H9 (cell line): ENCODE measurements around the gene CWC25. TPM values are rescaled to one million over a fixed set of nuclear protein-coding genes. Genes with fewer than 3 reads are reported as not detected.

Source experiments
- DNase-seq: peaks from one replicate; pipeline ENCODE4 v3.0.0-alpha.2; 2017
- H2AFZ ChIP-seq: one replicate; pipeline ENCODE4 v1.6.1; 2013; ENCODE audit warnings: mild to moderate bottlenecking, low read length, control low read depth, moderate library complexity
- H2AK5ac ChIP-seq: 2 replicates; pipeline ENCODE4 v1.6.1; 2013; ENCODE audit warnings: low read length, control low read depth, mixed read lengths; ENCODE audit not compliant: insufficient read length
- H2BK120ac ChIP-seq: one replicate; pipeline ENCODE4 v1.6.1; 2013; ENCODE audit warnings: low read depth, mild to moderate bottlenecking, low read length, control low read depth, inconsistent platforms; ENCODE audit not compliant: poor library complexity, severe bottlenecking
- H2BK12ac ChIP-seq: 2 replicates; pipeline ENCODE4 v1.6.1; 2013; ENCODE audit warnings: low read length, control low read depth, mixed read lengths, low read depth; ENCODE audit not compliant: insufficient read length
- H2BK15ac ChIP-seq: 2 replicates; pipeline ENCODE4 v1.6.1; 2013; ENCODE audit warnings: low read depth, low read length, control low read depth
- H2BK20ac ChIP-seq: one replicate; pipeline ENCODE4 v1.6.1; 2013; ENCODE audit warnings: low read depth, mild to moderate bottlenecking, low read length, control low read depth, inconsistent platforms; ENCODE audit not compliant: poor library complexity, severe bottlenecking
- H2BK5ac ChIP-seq: 2 replicates; pipeline ENCODE4 v1.6.1; 2013; ENCODE audit warnings: low read length, control low read depth, mixed read lengths; ENCODE audit not compliant: insufficient read length
- H3K14ac ChIP-seq: 2 replicates; pipeline ENCODE4 v1.6.1; 2013; ENCODE audit warnings: low read length, control low read depth; ENCODE audit not compliant: insufficient read depth
- H3K18ac ChIP-seq: 2 replicates; pipeline ENCODE4 v1.6.1; 2013; ENCODE audit warnings: low read depth, mild to moderate bottlenecking, mixed read lengths, low read length, control low read depth; ENCODE audit not compliant: insufficient read length
- H3K23ac ChIP-seq: 2 replicates; pipeline ENCODE4 v1.6.1; 2013; ENCODE audit warnings: low read length, control low read depth, mixed read lengths, low read depth; ENCODE audit not compliant: insufficient read length
- H3K23me2 ChIP-seq: 2 replicates; pipeline ENCODE4 v1.6.1; 2013; ENCODE audit warnings: low read depth, mild to moderate bottlenecking, mixed read lengths, low read length, control low read depth; ENCODE audit not compliant: insufficient read length, poor library complexity, severe bottlenecking
- H3K27ac ChIP-seq: 2 replicates; pipeline ENCODE4 v1.5.1; 2013; ENCODE audit warnings: low read length, control low read depth, mixed read lengths, low read depth; ENCODE audit not compliant: insufficient read length
- H3K27me3 ChIP-seq: 2 replicates; pipeline ENCODE4 v1.6.1; 2013; ENCODE audit warnings: low read length, control low read depth, inconsistent platforms; ENCODE audit not compliant: insufficient read depth
- H3K4ac ChIP-seq: 2 replicates; pipeline ENCODE4 v1.6.1; 2013; ENCODE audit warnings: low read depth, mild to moderate bottlenecking, control low read depth, inconsistent platforms, low read length, moderate library complexity
- H3K4me1 ChIP-seq: 2 replicates; pipeline ENCODE4 v1.6.1; 2013; ENCODE audit warnings: low read length, control low read depth, inconsistent platforms; ENCODE audit not compliant: insufficient read depth
- H3K4me2 ChIP-seq: 2 replicates; pipeline ENCODE4 v1.6.1; 2013; ENCODE audit warnings: low read length, control low read depth, mixed read lengths; ENCODE audit not compliant: insufficient read length, insufficient read depth
- H3K56ac ChIP-seq: 2 replicates; pipeline ENCODE4 v1.6.1; 2013; ENCODE audit warnings: low read depth, mild to moderate bottlenecking, mixed read lengths, low read length, control low read depth; ENCODE audit not compliant: insufficient read length
- H3K79me1 ChIP-seq: 2 replicates; pipeline ENCODE4 v1.6.1; 2013; ENCODE audit warnings: low read depth, mild to moderate bottlenecking, moderate library complexity, low read length, control low read depth, inconsistent platforms; ENCODE audit not compliant: insufficient read depth, poor library complexity, severe bottlenecking
- H3K79me2 ChIP-seq: 2 replicates; pipeline ENCODE4 v1.6.1; 2013; ENCODE audit warnings: low read length, control low read depth, inconsistent platforms; ENCODE audit not compliant: insufficient read depth
- H3K9ac ChIP-seq: 2 replicates; pipeline ENCODE4 v1.6.1; 2013; ENCODE audit warnings: low read length, control low read depth, mixed read lengths; ENCODE audit not compliant: insufficient read length; ENCODE audit errors: extremely low read depth
- H3K9me3 ChIP-seq: one replicate; pipeline ENCODE4 v1.6.1; 2013; ENCODE audit warnings: low read depth, low read length, inconsistent platforms; ENCODE audit not compliant: control insufficient read depth
- H3T11ph ChIP-seq: one replicate; pipeline ENCODE4 v1.6.1; 2013; ENCODE audit warnings: mild to moderate bottlenecking, low read length, control low read depth, inconsistent platforms
- H4K20me1 ChIP-seq: one replicate; pipeline ENCODE4 v1.6.1; 2013; ENCODE audit not compliant: control insufficient read depth, insufficient read length, insufficient read depth
- H4K5ac ChIP-seq: 2 replicates; pipeline ENCODE4 v1.6.1; 2013; ENCODE audit warnings: low read depth, mild to moderate bottlenecking, mixed read lengths, low read length, control low read depth; ENCODE audit not compliant: insufficient read length
- H4K8ac ChIP-seq: replicated peaks from 2 replicates; pipeline ENCODE4 v1.6.1; 2013; ENCODE audit warnings: low read length, control low read depth, mixed read lengths, low read depth; ENCODE audit not compliant: insufficient read length
- H4K91ac ChIP-seq: 2 replicates; pipeline ENCODE4 v1.6.1; 2013; ENCODE audit warnings: low read depth, mild to moderate bottlenecking, moderate library complexity, mixed read lengths, low read length, control low read depth; ENCODE audit not compliant: insufficient read length
- H3K27ac Mint-ChIP-seq, 3 experiments: 2 replicates in 2 of 3; 3 replicates in 1 of 3; pipeline ENCODE4 v1.8.0; 2020 to 2021; ENCODE audit warnings: mixed read lengths in 3 of 3, mild to moderate bottlenecking in 1 of 3, moderate library complexity in 1 of 3
- H3K27me3 Mint-ChIP-seq: 2 replicates; pipeline ENCODE4 v1.8.0; 2021; ENCODE audit warnings: low read depth, mild to moderate bottlenecking, moderate library complexity, mixed read lengths
- H3K36me3 Mint-ChIP-seq, 3 experiments: 2 replicates in 2 of 3; 3 replicates in 1 of 3; pipeline ENCODE4 v1.8.0; 2020 to 2021; ENCODE audit warnings: low read depth in 3 of 3, mixed read lengths in 3 of 3; ENCODE audit not compliant: insufficient read depth in 1 of 3
- H3K4me1 Mint-ChIP-seq, 2 experiments: 2 replicates each; pipeline ENCODE4 v1.8.0; 2020; ENCODE audit warnings: mixed read lengths in 2 of 2
- H3K4me3 Mint-ChIP-seq, 2 experiments: 2 replicates in 1 of 2; 3 replicates in 1 of 2; pipeline ENCODE4 v1.8.0; 2020 to 2021; ENCODE audit warnings: mild to moderate bottlenecking in 2 of 2, mixed read lengths in 2 of 2, moderate library complexity in 1 of 2
- H3K9me3 Mint-ChIP-seq, 2 experiments: 2 replicates in 1 of 2; 3 replicates in 1 of 2; pipeline ENCODE4 v1.8.0; 2020; ENCODE audit warnings: mild to moderate bottlenecking in 2 of 2, mixed read lengths in 2 of 2, moderate library complexity in 1 of 2
- WGBS: extraction: QIAGEN DNeasy Blood & Tissue Kit; methylation state at CpG from one replicate; pipeline ENCODE4 v1.1.7; 2013; ENCODE audit warnings: missing lambda C conversion rate, low lambda C conversion rate, mixed read lengths; ENCODE audit not compliant: insufficient read length; ENCODE audit errors: extremely low coverage; 5-methylcytosine and 5-hydroxymethylcytosine counted together
- total RNA-seq: library from RNA; stranded (reverse); gene quantifications from 2 replicates; pipeline ENCODE4 v1.2.1, GENCODE V29; 2021
- TF ChIP-seq, protein P1 (sequence below): fragments of 200-600 bp; sonication (generic); conservative IDR thresholded peaks from 3 replicates; pipeline ENCODE4 v1.8.0; 2021; ENCODE audit warnings: antibody characterized with exemption, mild to moderate bottlenecking

The CWC25 gene
- total RNA-seq, 1 experiment from 2014 or later: 15.9 TPM

DNA sequence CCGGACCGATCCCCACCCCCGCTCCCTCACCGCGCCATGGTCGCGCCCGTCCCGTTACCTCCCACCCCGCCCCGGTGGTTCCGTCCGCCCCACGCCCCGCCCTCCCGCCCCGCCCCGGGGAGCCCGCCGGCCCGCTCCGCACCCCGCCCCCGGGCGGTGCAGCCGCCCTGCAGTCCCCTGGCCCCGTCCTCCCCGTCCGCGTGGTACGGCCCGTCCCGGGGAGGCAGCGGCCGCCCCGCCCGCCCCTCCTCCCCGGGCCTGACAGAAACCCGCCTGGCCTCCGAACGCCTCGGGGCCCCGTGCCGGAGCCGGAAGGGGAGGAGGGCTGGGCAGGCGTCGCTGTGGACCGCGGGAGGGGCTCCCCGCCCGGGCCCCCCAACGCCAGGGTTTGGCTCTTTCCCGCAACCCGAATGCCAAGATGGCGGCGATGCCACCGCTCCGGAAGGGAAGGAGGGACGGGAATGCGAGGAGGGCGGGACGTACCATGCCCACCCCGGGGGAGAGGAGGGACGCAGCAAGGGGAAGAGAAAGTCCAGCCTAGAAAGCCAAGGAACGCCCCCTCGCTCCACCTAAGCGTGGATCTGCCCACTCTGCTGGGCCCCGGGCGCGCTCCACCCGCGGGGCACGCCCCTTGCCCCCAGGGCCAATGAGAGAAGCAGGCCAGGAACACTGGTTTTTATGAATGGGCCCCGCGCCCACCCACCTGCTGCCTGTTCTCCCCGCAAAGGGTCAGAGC is 25.5 kb downstream of the CWC25 start, which contains the start of gene PIP4K2B:
PIP4K2B (minus strand) TSS at position 56 of the 736 bp plus-strand sequence. CDS start 132 bp downstream, outside the sequence.
- H3K23me2 ChIP-seq: peaks cover 5% of the 10 kb centered on the region
- H3K14ac ChIP-seq: peak within 1 kb of the TSS; percentile 82

More for the DNA sequence above, 25.5 kb downstream of the CWC25 start, which contains the start of gene PIP4K2B:
- Histone ChIP-seq H2AFZ (no peak within 1 kb of the TSS), H2BK15ac (no peak within 1 kb of the TSS), H2BK12ac (no peak within 1 kb of the TSS), H3K4me2 (peak within 1 kb of the TSS; percentile 90), H2BK5ac (no peak within 1 kb of the TSS), H2BK120ac (no peak within 1 kb of the TSS), H4K91ac (no peak within 1 kb of the TSS), H3K9me3 (no peaks in the 10 kb centered on the region), H3T11ph (no peak within 1 kb of the TSS), H3K56ac (no peak within 1 kb of the TSS), H3K79me1 (no peaks in the 10 kb centered on the region), H4K8ac (no peak within 1 kb of the TSS), H2AK5ac (no peak within 1 kb of the TSS), H3K4ac (no peak within 1 kb of the TSS), H3K79me2 (peaks cover 26% of the 10 kb centered on the region; the same call in 1 of the 2 replicates), H3K18ac (peak within 1 kb of the TSS; percentile 65), H3K4me1 (no peaks in the 10 kb centered on the region; the same call in 1 of the 2 replicates), H3K23ac (no peak within 1 kb of the TSS), H3K27ac (no peak within 1 kb of the TSS), H3K27me3 (no peaks in the 10 kb centered on the region), H4K20me1 (no peaks in the 10 kb centered on the region), H3K9ac (peak within 1 kb of the TSS; percentile 67), H4K5ac (no peak within 1 kb of the TSS), H2BK20ac (no peak within 1 kb of the TSS)
- Mint-ChIP-seq H3K27ac (peak within 1 kb of the TSS; percentile 88 to 95 (median 95)), H3K36me3 (peaks cover 23 to 55% (median 40%) of the 10 kb centered on the region in 3 experiments), H3K9me3 (peaks cover 0 to 3% of the 10 kb centered on the region in 2 experiments; a peak in 1 of 5 replicates), H3K4me3 (peak within 1 kb of the TSS; percentile 98 to 99), H3K4me1 (peaks cover 25 to 28% of the 10 kb centered on the region in 2 experiments), H3K27me3 (no peaks in the 10 kb centered on the region)
- DNase-seq: peak; percentile 99
- no CpG with 5 or more reads among the region's 76 CpGs for WGBS
- TF ChIP-seq, protein P1, sequence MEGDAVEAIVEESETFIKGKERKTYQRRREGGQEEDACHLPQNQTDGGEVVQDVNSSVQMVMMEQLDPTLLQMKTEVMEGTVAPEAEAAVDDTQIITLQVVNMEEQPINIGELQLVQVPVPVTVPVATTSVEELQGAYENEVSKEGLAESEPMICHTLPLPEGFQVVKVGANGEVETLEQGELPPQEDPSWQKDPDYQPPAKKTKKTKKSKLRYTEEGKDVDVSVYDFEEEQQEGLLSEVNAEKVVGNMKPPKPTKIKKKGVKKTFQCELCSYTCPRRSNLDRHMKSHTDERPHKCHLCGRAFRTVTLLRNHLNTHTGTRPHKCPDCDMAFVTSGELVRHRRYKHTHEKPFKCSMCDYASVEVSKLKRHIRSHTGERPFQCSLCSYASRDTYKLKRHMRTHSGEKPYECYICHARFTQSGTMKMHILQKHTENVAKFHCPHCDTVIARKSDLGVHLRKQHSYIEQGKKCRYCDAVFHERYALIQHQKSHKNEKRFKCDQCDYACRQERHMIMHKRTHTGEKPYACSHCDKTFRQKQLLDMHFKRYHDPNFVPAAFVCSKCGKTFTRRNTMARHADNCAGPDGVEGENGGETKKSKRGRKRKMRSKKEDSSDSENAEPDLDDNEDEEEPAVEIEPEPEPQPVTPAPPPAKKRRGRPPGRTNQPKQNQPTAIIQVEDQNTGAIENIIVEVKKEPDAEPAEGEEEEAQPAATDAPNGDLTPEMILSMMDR: no peak
